GM12878 (cell line): ENCODE measurements around the gene WWOX. TPM values are rescaled to one million over a fixed set of nuclear protein-coding genes. Genes with fewer than 3 reads are reported as not detected.

Experiments used
- ATAC-seq: fragments of 200-7000 bp; cut with Tn5 transposase; 3 replicates; pipeline ENCODE4 v1.9.1; 2020; ENCODE audit warnings: mild to moderate bottlenecking, moderate library complexity
- BruUV-seq: library from RNA; stranded (reverse); fragments of 400-500 nt; replicated peaks from 2 replicates; lab custom pipeline; 2021; lab: Mats Ljungman, UMichigan
- CTCF ChIA-PET: fragments of 300-600 bp; sonication (Branson Sonifier 250); formaldehyde crosslinking; extraction: SDS; loops from one replicate; lab custom pipeline; 2021; ENCODE audit warnings: inconsistent platforms; lab: Yijun Ruan, JAX
- POLR2A ChIA-PET: fragments of 350-600 bp; formaldehyde crosslinking; extraction: SDS; loops from one replicate; lab custom pipeline; 2021; ENCODE audit warnings: inconsistent platforms; lab: Charles Lee
- RAD21 ChIA-PET: fragments of 300-600 bp; sonication (Branson Sonifier 250); formaldehyde crosslinking; loops from one replicate; lab custom pipeline; 2023; ENCODE audit warnings: antibody characterized with exemption; ENCODE audit not compliant: unreplicated experiment; lab: Charles Lee
- SMC1A ChIA-PET: fragments of 300-600 bp; sonication (Branson Sonifier 250); formaldehyde crosslinking; loops from one replicate; lab custom pipeline; 2023; ENCODE audit not compliant: unreplicated experiment, uncharacterized antibody; lab: Charles Lee
- DNase-seq: peaks from one replicate; pipeline ENCODE4 v3.0.0-alpha.2; 2011; ENCODE audit warnings: low read depth, low spot score
- FAIRE-seq: peaks from 3 replicates; lab custom pipeline; 2011; peaks lifted over from hg19 to GRCh38; lab: Jason Lieb, UNC
- H2AFZ ChIP-seq: 2 replicates; pipeline ENCODE4 v1.6.0; 2011; ENCODE audit warnings: low read depth, low read length, control low read depth; ENCODE audit not compliant: control insufficient read depth
- H3K27ac ChIP-seq: 2 replicates; pipeline ENCODE4 v1.5.1; 2011; ENCODE audit warnings: control low read depth; ENCODE audit not compliant: control insufficient read depth, insufficient read depth
- H3K27me3 ChIP-seq, 2 experiments: replicated peaks in 1 of 2; 2 replicates each; pipeline versions ENCODE4 v1.6.0 to v1.6.1; 2011; ENCODE audit warnings: low read length in 1 of 2; ENCODE audit not compliant: control insufficient read depth in 2 of 2, insufficient read depth in 2 of 2
- H3K36me3 ChIP-seq, 2 experiments: 2 replicates each; pipeline ENCODE4 v1.5.1; 2011; ENCODE audit warnings: low read length in 1 of 2; ENCODE audit not compliant: control insufficient read depth in 2 of 2, insufficient read depth in 2 of 2
- H3K4me1 ChIP-seq: 2 replicates; pipeline ENCODE4 v1.6.1; 2011; ENCODE audit warnings: mild to moderate bottlenecking, low read length, moderate library complexity, mixed read lengths; ENCODE audit not compliant: control insufficient read depth, insufficient read depth
- H3K4me2 ChIP-seq: 2 replicates; pipeline ENCODE4 v1.6.0; 2011; ENCODE audit warnings: control low read depth; ENCODE audit not compliant: control insufficient read depth, insufficient read depth
- H3K4me3 ChIP-seq: fragments of 200-600 bp; sonication (generic); 2 replicates; pipeline ENCODE4 v1.5.1; 2016
- H3K79me2 ChIP-seq: 2 replicates; pipeline ENCODE4 v1.6.0; 2011; ENCODE audit warnings: low read length; ENCODE audit not compliant: control insufficient read depth, insufficient read depth
- H3K9ac ChIP-seq: 2 replicates; pipeline ENCODE4 v1.8.0; 2011; ENCODE audit warnings: low read length, control low read depth, mixed read lengths; ENCODE audit not compliant: control insufficient read depth, insufficient read depth
- H3K9me3 ChIP-seq: replicated peaks from 3 replicates; pipeline ENCODE4 v1.5.1; 2011; ENCODE audit warnings: mild to moderate bottlenecking, low read length; ENCODE audit not compliant: control insufficient read depth, insufficient read depth
- H4K20me1 ChIP-seq: 2 replicates; pipeline ENCODE4 v1.6.0; 2011; ENCODE audit not compliant: control insufficient read depth, insufficient read depth
- JUNB ChIP-seq: IDR thresholded peaks from 2 replicates; pipeline ENCODE4 v1.6.1; 2016; ENCODE audit warnings: antibody characterized with exemption, mild to moderate bottlenecking
- ZBED1 ChIP-seq: IDR thresholded peaks from 2 replicates; pipeline ENCODE4 v1.6.1; 2016; ENCODE audit warnings: borderline replicate concordance
- WGBS: methylation state at CpG from one replicate; pipeline ENCODE4 v1.1.6; 2016; ENCODE audit warnings: low lambda C conversion rate; ENCODE audit not compliant: insufficient replicate concordance, insufficient coverage; ENCODE audit errors: missing lambda C conversion rate; 5-methylcytosine and 5-hydroxymethylcytosine counted together
- in situ Hi-C: fragments of 300-500 bp; cut with MboI; formaldehyde crosslinking; loops from 9 replicates; pipeline ENCODE4 v1.14.3; 2018; ENCODE audit warnings: mixed read lengths
- intact Hi-C: fragments of 100-400 bp; cut with micrococcal nuclease; formaldehyde crosslinking; loops from one replicate; pipeline ENCODE4 v1.14.2; 2022; ENCODE audit not compliant: unreplicated experiment
- polyA plus RNA-seq, 11 experiments: library from polyadenylated mRNA; depleted of rRNA in 4 of 11; unstranded in 6 of 11; stranded (reverse) in 5 of 11; fragments of >200 nt; fragmentation: Nextera tagmentation in 4 of 11; fragmentation: Illumina TruSeq in 1 of 11; extraction: Ambion mirVana in 4 of 11; extraction: Trizol in 1 of 11; gene quantifications; 1 replicate in 1 of 11; 2 replicates in 10 of 11; pipeline versions ENCODE4 v1.2.1 to v1.2.3, GENCODE V29; 2011 to 2016; ENCODE audit warnings: inconsistent platforms in 2 of 11, missing spikeins in 2 of 11, low read depth in 1 of 11
- total RNA-seq, 4 experiments: library from RNA; depleted of rRNA in 3 of 4; stranded (reverse); fragments of >200 nt in 3 of 4; fragmentation: Illumina TruSeq in 1 of 4; extraction: Trizol in 1 of 4; gene quantifications; 2 replicates each; pipeline versions ENCODE4 v1.2.1 to v1.2.3, GENCODE V29; 2013 to 2021
- TF ChIP-seq, protein P1 (sequence below): fragments of 450-650 bp; IDR thresholded peaks from 2 replicates; pipeline ENCODE4 v1.6.1; 2017; ENCODE audit warnings: mild to moderate bottlenecking, moderate library complexity
- TF ChIP-seq, protein P2 (sequence below): fragments of 450-650 bp; IDR thresholded peaks from 2 replicates; pipeline ENCODE4 v1.6.1; 2016; ENCODE audit warnings: mild to moderate bottlenecking, moderate library complexity, borderline replicate concordance

WWOX gene
- total and polyA plus RNA-seq, 10 of the 15 experiments (the other 5 are each of a cell fraction or from before 2014, with no cell fraction given), result 2.8 to 24.4 (median 17.8) TPM

DNA sequence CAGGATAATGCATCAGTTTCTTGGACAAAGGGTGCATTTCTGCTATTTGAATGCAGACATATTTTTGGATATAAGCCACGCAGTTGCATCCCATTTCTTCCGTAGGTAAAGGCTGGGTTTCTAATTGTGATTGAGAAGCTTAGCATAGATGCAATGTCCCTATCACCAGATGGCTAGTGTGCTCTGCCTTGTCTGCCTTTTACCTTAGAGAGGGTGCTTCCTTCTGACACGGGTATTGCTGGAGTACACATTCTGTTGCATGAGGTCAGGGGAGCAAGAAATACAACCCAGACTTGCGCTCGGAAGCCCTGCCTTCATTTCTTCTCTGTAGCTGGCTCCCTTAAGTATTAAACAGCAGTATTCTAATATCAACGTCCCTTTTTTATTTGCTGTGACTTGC, 337.4 kb downstream of the WWOX start:
- no peak overlapping the region for H3K27ac ChIP-seq
- in situ Hi-C loops (no loop called here), intact Hi-C loops (loop anchor here (2.0 kb wide), 1 partner anchor 314 kb away; no protein-coding TSS in a partner anchor)
- ChIA-PET SMC1A (no interaction called here), POLR2A (no interaction called here), RAD21 (no interaction called here), CTCF (interaction anchor here (1.0 to 1.4 kb wide), 3 partner anchors 9 to 15 kb away, joined by 3 to 4 read pairs (median 3); no protein-coding TSS in a partner anchor)
- no peaks in the 10 kb centered on the region for H3K27me3 ChIP-seq
- FAIRE-seq (no peak), DNase-seq (no peak), ATAC-seq (no peak)
- no TSS peak for BruUV-seq
- no peaks in the 10 kb centered on the region for H3K79me2 ChIP-seq
- 41% methylated on average over 6 of the region's 6 CpGs for WGBS
- H3K36me3 ChIP-seq, result peaks cover 0 to 2% of the 10 kb centered on the region in 2 experiments; a peak in 1 of 4 replicates
- no peak overlapping the region for H2AFZ ChIP-seq
- TF ChIP-seq ZBED1 (no peak), JUNB (no peak)
- TF ChIP-seq, protein P1, sequence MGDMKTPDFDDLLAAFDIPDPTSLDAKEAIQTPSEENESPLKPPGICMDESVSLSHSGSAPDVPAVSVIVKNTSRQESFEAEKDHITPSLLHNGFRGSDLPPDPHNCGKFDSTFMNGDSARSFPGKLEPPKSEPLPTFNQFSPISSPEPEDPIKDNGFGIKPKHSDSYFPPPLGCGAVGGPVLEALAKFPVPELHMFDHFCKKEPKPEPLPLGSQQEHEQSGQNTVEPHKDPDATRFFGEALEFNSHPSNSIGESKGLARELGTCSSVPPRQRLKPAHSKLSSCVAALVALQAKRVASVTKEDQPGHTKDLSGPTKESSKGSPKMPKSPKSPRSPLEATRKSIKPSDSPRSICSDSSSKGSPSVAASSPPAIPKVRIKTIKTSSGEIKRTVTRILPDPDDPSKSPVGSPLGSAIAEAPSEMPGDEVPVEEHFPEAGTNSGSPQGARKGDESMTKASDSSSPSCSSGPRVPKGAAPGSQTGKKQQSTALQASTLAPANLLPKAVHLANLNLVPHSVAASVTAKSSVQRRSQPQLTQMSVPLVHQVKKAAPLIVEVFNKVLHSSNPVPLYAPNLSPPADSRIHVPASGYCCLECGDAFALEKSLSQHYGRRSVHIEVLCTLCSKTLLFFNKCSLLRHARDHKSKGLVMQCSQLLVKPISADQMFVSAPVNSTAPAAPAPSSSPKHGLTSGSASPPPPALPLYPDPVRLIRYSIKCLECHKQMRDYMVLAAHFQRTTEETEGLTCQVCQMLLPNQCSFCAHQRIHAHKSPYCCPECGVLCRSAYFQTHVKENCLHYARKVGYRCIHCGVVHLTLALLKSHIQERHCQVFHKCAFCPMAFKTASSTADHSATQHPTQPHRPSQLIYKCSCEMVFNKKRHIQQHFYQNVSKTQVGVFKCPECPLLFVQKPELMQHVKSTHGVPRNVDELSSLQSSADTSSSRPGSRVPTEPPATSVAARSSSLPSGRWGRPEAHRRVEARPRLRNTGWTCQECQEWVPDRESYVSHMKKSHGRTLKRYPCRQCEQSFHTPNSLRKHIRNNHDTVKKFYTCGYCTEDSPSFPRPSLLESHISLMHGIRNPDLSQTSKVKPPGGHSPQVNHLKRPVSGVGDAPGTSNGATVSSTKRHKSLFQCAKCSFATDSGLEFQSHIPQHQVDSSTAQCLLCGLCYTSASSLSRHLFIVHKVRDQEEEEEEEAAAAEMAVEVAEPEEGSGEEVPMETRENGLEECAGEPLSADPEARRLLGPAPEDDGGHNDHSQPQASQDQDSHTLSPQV, result no peak
- TF ChIP-seq, protein P2, sequence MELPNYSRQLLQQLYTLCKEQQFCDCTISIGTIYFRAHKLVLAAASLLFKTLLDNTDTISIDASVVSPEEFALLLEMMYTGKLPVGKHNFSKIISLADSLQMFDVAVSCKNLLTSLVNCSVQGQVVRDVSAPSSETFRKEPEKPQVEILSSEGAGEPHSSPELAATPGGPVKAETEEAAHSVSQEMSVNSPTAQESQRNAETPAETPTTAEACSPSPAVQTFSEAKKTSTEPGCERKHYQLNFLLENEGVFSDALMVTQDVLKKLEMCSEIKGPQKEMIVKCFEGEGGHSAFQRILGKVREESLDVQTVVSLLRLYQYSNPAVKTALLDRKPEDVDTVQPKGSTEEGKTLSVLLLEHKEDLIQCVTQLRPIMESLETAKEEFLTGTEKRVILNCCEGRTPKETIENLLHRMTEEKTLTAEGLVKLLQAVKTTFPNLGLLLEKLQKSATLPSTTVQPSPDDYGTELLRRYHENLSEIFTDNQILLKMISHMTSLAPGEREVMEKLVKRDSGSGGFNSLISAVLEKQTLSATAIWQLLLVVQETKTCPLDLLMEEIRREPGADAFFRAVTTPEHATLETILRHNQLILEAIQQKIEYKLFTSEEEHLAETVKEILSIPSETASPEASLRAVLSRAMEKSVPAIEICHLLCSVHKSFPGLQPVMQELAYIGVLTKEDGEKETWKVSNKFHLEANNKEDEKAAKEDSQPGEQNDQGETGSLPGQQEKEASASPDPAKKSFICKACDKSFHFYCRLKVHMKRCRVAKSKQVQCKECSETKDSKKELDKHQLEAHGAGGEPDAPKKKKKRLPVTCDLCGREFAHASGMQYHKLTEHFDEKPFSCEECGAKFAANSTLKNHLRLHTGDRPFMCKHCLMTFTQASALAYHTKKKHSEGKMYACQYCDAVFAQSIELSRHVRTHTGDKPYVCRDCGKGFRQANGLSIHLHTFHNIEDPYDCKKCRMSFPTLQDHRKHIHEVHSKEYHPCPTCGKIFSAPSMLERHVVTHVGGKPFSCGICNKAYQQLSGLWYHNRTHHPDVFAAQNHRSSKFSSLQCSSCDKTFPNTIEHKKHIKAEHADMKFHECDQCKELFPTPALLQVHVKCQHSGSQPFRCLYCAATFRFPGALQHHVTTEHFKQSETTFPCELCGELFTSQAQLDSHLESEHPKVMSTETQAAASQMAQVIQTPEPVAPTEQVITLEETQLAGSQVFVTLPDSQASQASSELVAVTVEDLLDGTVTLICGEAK, result no peak
- H3K9ac ChIP-seq, result no peak overlapping the region
- H3K4me1 ChIP-seq, result no peaks in the 10 kb centered on the region
- H3K9me3 ChIP-seq, result no peaks in the 10 kb centered on the region
- no peaks in the 10 kb centered on the region for H4K20me1 ChIP-seq
- H3K4me3 ChIP-seq, result no peak overlapping the region
- no peak overlapping the region for H3K4me2 ChIP-seq
